ENCODE results near the gene SLC4A4. TPM values are rescaled to one million over a fixed set of nuclear protein-coding genes. Genes with fewer than 3 reads are reported as not detected.

SLC4A4 gene
- total and polyA plus RNA-seq, 10 of the 15 experiments (the other 5 are each of a cell fraction or from before 2014, with no cell fraction given), result 0.05 to 0.44 (median 0.18) TPM

DNA sequence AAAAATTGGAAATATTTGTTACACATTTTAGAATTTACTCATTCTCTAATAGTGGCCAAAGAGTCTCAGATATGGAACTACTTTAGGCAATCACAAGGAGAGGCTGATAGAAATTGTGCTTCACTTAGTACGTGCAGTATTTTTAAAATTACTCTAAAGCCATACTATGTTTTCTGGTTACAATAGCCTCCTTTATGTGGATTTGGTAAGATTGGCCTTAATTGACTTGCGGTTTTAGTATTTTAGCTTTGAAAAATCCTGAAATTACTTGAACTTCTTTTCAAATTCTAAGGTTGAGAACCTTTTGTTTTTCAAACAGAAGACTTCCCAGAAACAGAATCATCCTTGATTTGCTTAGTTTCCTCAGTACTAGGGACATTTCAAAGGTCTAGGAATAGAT, 215.2 kb downstream of the SLC4A4 start:
- 41% methylated on average over 2 of the region's 2 CpGs for WGBS (ENCODE audit: insufficient coverage, insufficient replicate concordance, low lambda C conversion rate, missing lambda C conversion rate)
- no peak overlapping the region for H3K4me2 ChIP-seq (ENCODE audit: control insufficient read depth, insufficient read depth)
- H3K4me1 ChIP-seq (ENCODE audit: control insufficient read depth, insufficient read depth, low read length), result no peaks in the 10 kb centered on the region
- no peak overlapping the region for H2AFZ ChIP-seq (ENCODE audit: control insufficient read depth, low read depth, low read length)
- intact Hi-C loops (cut with micrococcal nuclease; ENCODE audit: unreplicated experiment) (loop anchor here (5.0 kb wide), 2 partner anchors 282 to 327 kb away; no protein-coding TSS in a partner anchor), in situ Hi-C loops (cut with MboI) (no loop called here)
- no peaks in the 10 kb centered on the region; a peak in 1 of 4 replicates for H3K27me3 ChIP-seq (replicated peaks in 1 of 2; ENCODE audit: control insufficient read depth in 2 of 2, insufficient read depth in 2 of 2, low read length in 1 of 2)
- H3K9me3 ChIP-seq (replicated peaks; ENCODE audit: control insufficient read depth, insufficient read depth, low read length), result no peaks in the 10 kb centered on the region
- ATAC-seq (no peak), FAIRE-seq (no peak), DNase-seq (ENCODE audit: low read depth, low spot score) (no peak)
- H3K27ac ChIP-seq (ENCODE audit: control insufficient read depth, insufficient read depth), result no peak overlapping the region
- TF ChIP-seq, protein P1, sequence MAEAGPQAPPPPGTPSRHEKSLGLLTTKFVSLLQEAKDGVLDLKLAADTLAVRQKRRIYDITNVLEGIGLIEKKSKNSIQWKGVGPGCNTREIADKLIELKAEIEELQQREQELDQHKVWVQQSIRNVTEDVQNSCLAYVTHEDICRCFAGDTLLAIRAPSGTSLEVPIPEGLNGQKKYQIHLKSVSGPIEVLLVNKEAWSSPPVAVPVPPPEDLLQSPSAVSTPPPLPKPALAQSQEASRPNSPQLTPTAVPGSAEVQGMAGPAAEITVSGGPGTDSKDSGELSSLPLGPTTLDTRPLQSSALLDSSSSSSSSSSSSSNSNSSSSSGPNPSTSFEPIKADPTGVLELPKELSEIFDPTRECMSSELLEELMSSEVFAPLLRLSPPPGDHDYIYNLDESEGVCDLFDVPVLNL (IDR thresholded peaks at IDR 0.05; ENCODE audit: low read depth, low read length), result no peak
- TF ChIP-seq RUNX3 (IDR thresholded peaks at IDR 0.05; ENCODE audit: low read length), result no peak
- TF ChIP-seq SMAD5 (IDR thresholded peaks at IDR 0.05; ENCODE audit: low read depth), result no peak
- TF ChIP-seq MTA3 (IDR thresholded peaks at IDR 0.05; ENCODE audit: borderline replicate concordance, low read length), result no peak
- TF ChIP-seq BCL11A (IDR thresholded peaks at IDR 0.05; ENCODE audit: low read depth, low read length), result no peak
- TF ChIP-seq HCFC1 (IDR thresholded peaks at IDR 0.05; ENCODE audit: low read length), result no peak
- no peak for TF ChIP-seq CBX5 (IDR thresholded peaks at IDR 0.05; ENCODE audit: low read depth)
- TF ChIP-seq RB1 (IDR thresholded peaks at IDR 0.05; ENCODE audit: borderline replicate concordance), result no peak
- TF ChIP-seq CREM (IDR thresholded peaks at IDR 0.05; ENCODE audit: low read depth), result no peak
- no peaks in the 10 kb centered on the region for H3K36me3 ChIP-seq (ENCODE audit: control insufficient read depth in 2 of 2, insufficient read depth in 2 of 2, low read length in 1 of 2)
- POLR2A ChIA-PET, result interaction anchor here (0.6 kb wide), 1 partner anchor 24 kb away, joined by 3 read pairs; no protein-coding TSS in a partner anchor
- SMC1A ChIA-PET (ENCODE audit: uncharacterized antibody, unreplicated experiment), result interaction anchor here (1.3 to 1.4 kb wide), 2 partner anchors 283 to 370 kb away, joined by 5 to 6 read pairs; no protein-coding TSS in a partner anchor
- RAD21 ChIA-PET (ENCODE audit: unreplicated experiment), result interaction anchor here (0.6 to 1.4 kb wide), 2 partner anchors 370 to 993 kb away, joined by 3 to 6 read pairs; no protein-coding TSS in a partner anchor
- H3K9ac ChIP-seq (ENCODE audit: control insufficient read depth, insufficient read depth, low read length), result no peak overlapping the region
- no peaks in the 10 kb centered on the region for H3K79me2 ChIP-seq (ENCODE audit: control insufficient read depth, insufficient read depth, low read length)
- H3K4me3 ChIP-seq, result no peak overlapping the region
- H4K20me1 ChIP-seq (ENCODE audit: control insufficient read depth, insufficient read depth), result no peaks in the 10 kb centered on the region
- no TSS peak for BruUV-seq (replicated peaks)
- CTCF ChIA-PET, result interaction anchor here (0.6 to 1.5 kb wide), 9 partner anchors 21 to 905 kb away, joined by 3 to 6 read pairs (median 3); no protein-coding TSS in a partner anchor

Measured in GM12878 (cell line).